IPS-NIHi11 (cell line): ENCODE results near the gene RPH3AL.
A peak's percentile ranks its signal among the peaks of the same experiment; 100 is the strongest.
"Not testable (repeated sequence)": the region's sequence is repeated elsewhere in the genome, so short reads cannot be mapped to it uniquely, and the experiment has no call there.

Experiments
- DNase-seq: peaks from one replicate; pipeline ENCODE4 v3.0.0; 2012; ENCODE audit warnings: mixed read lengths, low spot score

The RPH3AL gene

DNA sequence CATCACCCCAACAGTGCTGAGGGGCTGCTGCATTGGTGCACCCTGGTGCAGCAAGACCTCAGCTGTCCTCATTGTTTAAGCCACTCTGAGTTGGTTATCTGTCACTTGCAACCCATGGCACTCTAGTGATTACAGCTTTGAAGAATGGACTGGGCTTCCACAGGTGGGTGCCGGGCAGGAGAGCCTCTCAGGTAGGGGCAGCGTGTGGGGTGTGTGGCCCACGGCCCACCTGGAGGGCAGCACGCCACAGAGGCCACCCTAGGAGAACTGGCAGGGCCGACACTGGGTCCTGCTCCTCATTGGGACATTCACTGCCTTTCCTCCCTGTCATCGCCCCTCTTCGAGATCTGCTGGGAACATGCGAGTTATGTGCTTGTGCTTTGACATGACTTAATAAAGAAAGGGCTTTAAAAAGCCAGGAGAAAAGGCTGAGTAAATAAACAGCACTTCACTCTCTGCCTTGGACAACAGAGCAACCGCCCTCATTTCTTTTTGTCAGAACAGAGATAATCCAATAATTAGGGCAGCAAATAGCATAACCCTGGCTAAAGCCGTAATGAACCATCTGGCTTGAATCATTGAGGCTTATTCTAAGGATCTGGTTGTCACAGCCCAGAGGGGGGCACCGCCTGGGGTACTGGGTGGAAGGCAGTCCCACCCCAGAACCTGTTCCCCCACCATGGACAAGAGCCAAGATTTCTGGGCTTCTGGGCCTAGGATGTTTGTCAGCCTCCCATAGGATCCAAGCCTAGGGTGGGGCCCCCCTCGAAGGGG lies 174.1 kb downstream of the RPH3AL start:
- no peak for DNase-seq

DNA sequence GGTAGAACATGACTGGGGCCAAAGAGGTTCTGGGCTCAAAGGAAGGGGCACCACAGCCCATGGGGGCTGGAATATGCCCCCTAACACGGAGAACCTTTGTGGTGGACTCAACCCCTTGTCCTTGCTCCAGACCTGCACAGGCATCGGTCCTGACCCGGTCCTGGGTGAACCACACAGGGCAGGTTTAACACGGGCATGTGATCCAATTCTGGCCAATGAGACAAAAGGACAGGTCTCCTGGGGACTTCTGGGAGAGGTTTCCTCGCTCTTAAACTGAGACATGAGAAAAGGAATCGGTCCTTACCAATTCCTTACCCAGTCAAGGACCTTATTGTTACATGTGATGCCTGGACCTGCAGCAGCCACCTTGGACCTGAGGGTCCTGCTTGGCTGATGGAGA lies 174.8 kb downstream of the RPH3AL start:
- no peak for DNase-seq

DNA sequence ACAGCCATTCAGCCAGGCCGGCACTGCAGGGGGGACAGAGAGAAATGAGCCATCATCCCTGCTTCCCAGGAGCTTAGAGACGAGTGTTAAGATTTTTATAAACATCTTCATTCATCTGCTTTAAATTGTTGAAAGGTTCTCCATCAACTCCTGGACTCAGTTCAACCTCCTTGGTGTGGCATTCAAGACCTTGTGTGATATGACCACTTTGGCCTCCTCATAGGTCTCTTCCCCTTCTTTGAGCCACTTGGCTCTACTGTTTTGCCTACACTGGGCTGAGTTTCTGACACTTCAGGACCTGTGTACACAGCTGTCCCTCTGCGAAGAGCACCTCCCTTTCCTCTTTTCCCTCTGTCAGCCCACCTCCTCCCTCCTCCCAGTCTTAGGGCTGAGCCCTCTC lies 175.5 kb downstream of the RPH3AL start:
- DNase-seq: no peak

DNA sequence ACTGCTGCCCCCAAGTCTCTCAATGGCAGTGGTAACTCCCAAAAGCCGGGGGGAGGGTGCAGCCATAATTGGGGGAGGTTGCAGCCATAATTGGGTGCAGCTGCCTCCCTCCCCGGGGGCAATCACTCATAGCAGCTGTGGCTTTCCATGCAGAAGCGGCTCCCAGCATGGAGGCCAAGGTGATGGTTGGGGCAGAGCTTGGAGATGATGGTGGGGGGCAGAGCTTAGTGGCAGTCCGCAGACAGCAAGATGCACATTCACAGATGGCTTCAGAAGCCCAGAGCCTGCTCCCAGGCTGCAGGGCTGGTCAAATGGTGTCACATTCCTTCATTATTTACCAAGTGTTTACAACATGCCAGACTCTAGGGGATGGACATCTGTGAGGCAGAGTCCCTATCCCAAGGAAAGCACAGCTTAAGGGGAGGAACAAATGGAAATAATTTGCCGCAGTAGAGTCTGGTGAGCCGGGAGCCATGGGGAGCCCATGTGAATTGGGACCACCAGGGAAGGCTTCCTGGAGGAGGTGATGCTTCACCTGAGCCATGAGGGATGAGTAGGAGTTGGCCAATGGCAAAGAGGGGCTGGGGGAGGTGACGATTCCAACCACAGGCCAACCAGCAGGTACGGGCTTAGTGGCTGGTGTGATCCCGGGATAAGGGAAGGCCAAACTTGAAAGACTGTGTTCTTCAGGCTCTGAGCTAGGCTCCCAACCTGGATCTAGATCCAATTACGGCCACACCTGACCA lies 179.3 kb downstream of the RPH3AL start:
- no peak for DNase-seq

DNA sequence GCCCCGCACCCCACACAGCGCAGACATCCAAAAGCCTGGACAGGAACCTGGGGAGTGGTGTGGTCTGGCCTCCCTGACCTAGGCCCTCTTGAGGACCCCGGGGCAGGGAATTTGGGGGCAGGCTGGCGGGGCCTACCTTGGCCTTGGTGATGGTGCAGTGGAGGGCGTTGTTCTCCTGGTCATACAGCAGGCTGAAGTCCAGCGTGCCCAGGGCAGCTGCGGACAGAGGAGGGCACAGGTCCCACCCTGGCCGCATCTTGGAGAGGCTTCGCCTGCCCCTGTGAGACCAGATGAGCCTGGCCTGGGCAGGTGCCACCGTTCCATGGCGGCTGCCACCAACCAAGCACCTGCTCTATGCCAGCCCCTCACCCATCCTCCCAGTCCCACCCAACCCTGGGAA lies 180.2 kb downstream of the RPH3AL start:
- no peak for DNase-seq

DNA sequence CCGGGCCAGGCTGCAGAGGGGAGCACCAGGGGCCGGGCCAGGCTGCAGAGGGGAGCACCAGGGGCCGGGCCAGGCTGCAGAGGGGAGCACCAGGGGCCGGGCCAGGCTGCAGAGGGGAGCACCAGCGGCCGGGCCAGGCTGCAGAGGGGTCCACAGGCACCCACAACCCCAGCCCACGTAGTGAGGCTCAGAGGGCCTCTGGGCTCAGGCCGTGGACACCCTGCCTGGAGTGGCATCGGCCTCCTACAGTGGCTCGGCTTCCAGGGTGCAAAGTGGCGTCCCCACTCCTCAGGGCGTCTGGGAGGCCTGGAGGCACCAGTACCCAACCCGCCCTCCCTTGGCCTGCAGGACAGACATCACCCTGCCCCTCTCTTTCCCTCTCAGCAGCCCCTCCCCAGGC lies 180.7 kb downstream of the RPH3AL start:
- no peak for DNase-seq

DNA sequence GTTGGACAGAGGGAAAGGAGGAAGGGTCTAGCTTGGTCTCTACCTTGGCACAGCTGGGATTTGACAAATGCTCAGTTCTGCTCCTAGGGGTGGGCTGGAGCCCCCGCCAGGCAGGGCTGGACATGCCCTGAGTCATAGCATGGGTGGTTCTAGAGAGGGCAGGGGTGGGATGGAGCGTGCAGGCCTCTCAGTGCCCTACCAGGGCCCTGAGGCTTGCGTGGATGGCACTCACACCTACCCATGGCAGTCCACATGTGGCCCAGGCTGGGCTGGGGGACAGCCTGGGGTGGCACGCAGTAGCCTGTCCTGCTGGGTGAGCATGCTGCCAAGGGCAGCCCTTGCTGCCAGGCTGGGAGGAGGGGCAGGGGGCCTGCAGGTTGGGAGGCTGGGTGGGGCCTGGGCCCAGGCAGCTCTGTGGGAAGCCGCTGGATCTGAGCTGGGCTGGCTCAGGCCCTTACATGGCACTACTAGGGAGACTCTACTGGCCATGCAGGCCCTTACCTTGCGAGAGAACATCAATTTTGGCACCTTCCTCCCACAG lies 182.4 kb downstream of the RPH3AL start:
- DNase-seq: no peak

DNA sequence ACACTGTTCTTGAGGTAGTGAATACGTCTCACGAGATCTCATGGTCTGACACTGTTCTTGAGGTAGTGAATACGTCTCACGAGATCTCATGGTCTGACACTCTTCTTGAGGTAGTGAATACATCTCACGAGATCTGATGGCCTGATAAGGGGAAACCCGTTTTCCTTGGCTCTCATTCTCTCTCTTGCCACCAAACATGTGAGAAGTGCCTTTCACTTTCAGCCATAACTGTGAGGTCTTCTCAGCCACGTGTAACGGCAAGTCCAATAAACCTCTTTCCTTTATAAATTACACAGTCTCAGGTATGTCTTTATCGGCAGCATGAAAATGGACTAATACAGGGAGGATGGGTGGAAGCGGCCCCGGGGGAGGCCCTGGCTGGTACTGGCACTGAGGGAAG lies 184.0 kb downstream of the RPH3AL start:
- DNase-seq: not testable (repeated sequence)

DNA sequence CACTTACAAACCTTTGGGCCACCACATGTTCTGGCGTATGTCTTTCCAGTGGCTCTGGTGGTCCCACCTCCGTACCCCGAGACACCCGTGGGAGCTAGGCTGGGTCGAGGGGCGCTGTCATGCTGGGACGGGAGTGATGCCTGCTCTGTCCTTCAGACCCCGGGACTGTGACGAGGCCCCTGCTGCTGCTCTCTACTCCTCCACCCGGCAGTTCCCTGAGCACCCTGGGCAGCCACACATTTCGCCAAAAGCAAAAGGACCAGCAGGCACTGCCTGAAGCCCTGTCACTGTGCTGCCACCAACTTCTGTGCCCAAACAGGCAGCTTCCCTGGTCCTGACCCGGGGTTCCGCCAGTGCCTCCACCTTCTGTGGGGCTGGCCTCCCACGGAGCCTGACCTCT lies 186.7 kb downstream of the RPH3AL start:
- no peak for DNase-seq

DNA sequence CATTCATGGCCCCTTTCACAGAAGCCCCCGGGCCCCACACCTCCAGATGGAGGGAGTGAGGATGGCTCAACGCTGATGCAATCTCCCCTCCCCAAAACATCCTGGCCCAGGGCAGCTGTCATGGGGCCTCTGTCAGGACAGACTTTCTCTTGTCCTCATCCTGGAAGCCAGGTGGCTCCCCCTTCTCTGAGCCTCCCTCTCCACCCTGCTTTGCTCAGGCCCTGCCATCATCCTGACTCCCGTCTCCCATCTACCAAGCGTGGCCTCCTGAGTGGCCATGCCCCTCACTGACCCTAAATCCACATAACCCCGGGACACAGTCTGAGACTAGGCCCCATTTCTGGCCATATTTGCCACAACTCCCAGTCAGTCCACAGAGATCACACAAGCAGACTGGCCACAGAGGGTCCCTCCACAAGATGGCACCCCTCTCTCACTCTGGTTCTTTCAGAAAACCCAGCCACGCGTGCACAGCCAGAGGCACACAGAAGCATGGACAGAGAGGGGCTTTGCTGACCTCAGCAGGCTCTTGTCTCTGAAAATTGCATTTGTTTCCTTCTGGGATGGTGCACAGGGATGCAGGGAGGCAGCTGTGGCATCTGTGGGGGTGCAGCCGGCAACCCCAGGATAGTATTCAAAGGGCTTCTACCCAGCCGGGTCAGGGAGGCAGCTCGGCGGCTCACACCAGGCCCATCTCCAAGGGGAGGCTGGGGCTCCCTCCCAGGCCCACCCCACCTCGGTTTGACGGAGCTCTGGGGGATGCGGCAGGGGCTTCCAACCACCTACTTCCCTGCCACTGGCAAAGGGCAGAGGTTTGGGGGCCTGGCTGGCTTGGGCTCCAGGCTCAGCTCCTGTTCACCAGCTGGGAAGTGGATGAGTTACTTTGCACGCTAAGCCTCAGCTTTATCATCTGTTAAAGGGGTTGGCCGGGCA lies 188.0 kb downstream of the RPH3AL start:
- DNase-seq: peak; percentile 78

DNA sequence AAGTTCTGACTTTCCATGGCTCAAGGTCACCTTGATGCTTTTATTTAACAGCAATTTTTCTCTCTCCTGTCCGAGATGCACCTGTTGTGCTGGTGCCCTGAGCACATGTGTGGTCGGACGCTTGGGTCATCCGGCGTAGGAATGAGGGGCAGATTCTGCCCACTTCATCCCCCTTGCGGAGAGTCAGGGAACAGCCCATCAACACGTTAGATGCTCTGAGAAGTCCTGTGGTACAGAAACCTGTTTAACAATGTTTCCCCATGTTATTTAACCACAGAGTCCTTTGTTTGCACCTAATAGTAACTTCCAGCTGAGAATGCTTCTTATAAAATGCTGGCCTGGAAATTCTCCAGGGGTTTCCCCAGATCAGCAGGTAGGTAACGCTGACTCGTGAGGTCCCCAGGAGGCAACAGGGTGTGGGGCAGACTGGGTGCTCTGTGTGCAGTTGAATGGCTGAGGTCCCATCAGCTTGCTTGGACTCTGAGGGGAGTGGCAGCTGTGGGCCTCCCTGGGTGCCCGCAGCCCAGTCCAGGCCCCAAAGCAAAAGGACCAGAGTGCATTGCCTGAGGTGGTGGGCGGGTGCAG lies 189.0 kb downstream of the RPH3AL start:
- peak; percentile 53 for DNase-seq

DNA sequence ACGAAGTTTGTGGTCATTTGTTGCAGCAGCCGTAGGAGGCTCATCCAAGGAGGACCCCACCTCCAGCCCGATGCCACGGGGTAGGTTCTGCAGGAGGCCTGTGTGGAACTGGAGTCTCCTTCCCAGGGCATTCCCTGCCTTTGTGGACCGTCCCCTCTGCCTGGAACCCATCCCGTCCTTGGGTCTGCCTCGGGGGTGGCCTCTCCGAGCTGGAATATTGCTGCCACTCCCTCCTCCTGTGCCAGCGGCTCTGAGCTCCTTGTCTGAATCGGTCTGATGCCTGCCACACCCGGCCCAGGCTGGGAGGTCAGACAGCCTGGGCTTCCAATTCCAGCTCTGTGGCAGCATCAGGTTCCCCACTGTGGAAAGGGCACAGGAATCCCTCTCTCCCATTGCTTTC lies 189.9 kb downstream of the RPH3AL start:
- DNase-seq: no peak
